ENCODE results near the gene DMAC1.

DMAC1 gene

DNA sequence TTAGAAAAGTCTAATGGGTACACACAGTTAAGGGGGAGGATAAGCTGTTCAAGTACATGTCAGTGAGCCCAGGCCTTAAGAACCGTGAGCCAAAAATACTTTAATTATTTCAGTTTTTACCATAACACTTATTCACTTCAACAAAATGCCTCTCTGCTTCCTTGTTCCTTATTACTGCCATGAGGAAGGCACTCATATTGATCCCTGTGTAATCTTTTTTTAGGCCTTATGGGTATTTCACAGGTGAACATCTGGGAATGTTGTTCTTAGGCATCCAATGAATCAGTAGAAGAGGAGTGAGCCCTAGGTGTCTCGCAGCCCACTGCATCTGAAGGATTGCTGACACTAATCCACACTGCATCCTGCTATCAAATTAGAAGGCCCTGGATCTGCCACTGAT lies 13.5 kb upstream of the DMAC1 start:
- H3K36me3 ChIP-seq (replicated peaks; ENCODE audit: low read depth, low read length), result no peaks in the 10 kb centered on the region
- no peak overlapping the region for H2AFZ ChIP-seq (ENCODE audit: low read depth, low read length)
- H3K4me1 ChIP-seq (ENCODE audit: low read length), result no peaks in the 10 kb centered on the region
- H3K4me2 ChIP-seq (ENCODE audit: low read length), result no peak overlapping the region
- H3K9me3 ChIP-seq (ENCODE audit: insufficient read depth, low read length), result no peaks in the 10 kb centered on the region
- TF ChIP-seq EZH2phosphoT487 (IDR thresholded peaks at IDR 0.05; ENCODE audit: low read depth), result no peak
- H3K27me3 ChIP-seq (ENCODE audit: low read depth, low read length), result peaks cover 3% of the 10 kb centered on the region; the same call in 1 of the 2 replicates
- H3K4me3 ChIP-seq (ENCODE audit: low read length), result no peak overlapping the region
- H4K20me1 ChIP-seq (ENCODE audit: insufficient read depth, low read length), result no peaks in the 10 kb centered on the region
- H3K79me2 ChIP-seq (ENCODE audit: low read length), result no peaks in the 10 kb centered on the region
- no peak overlapping the region for H3K9ac ChIP-seq (ENCODE audit: low read length)
- H3K27ac ChIP-seq (ENCODE audit: low read length), result no peak overlapping the region

DNA sequence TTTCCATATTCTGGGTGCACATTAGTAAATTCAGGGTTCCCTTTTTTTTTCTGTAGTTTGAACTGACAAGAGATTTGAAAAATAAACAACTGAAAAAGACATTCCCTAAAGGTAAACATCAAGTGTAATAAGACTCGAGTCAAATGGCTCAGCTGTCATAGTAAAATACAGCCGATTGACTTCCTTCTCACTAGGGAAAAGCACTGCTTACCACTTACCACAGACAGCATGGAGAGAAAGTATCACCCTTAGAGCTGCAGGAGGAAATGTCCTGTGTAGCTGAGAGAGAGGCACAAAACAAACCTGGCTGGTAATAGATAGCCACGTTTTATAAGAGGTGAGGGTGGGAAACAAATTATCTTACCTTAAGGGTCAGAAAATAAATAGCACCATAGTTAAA lies 12.1 kb upstream of the DMAC1 start:
- no peaks in the 10 kb centered on the region for H3K9me3 ChIP-seq (ENCODE audit: insufficient read depth, low read length)
- TF ChIP-seq, protein P1, sequence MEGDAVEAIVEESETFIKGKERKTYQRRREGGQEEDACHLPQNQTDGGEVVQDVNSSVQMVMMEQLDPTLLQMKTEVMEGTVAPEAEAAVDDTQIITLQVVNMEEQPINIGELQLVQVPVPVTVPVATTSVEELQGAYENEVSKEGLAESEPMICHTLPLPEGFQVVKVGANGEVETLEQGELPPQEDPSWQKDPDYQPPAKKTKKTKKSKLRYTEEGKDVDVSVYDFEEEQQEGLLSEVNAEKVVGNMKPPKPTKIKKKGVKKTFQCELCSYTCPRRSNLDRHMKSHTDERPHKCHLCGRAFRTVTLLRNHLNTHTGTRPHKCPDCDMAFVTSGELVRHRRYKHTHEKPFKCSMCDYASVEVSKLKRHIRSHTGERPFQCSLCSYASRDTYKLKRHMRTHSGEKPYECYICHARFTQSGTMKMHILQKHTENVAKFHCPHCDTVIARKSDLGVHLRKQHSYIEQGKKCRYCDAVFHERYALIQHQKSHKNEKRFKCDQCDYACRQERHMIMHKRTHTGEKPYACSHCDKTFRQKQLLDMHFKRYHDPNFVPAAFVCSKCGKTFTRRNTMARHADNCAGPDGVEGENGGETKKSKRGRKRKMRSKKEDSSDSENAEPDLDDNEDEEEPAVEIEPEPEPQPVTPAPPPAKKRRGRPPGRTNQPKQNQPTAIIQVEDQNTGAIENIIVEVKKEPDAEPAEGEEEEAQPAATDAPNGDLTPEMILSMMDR (IDR thresholded peaks at IDR 0.05; ENCODE audit: low read depth, low read length), result no peak
- no peak for TF ChIP-seq EZH2phosphoT487 (IDR thresholded peaks at IDR 0.05; ENCODE audit: low read depth)
- no peaks in the 10 kb centered on the region for H3K4me1 ChIP-seq (ENCODE audit: low read length)

DNA sequence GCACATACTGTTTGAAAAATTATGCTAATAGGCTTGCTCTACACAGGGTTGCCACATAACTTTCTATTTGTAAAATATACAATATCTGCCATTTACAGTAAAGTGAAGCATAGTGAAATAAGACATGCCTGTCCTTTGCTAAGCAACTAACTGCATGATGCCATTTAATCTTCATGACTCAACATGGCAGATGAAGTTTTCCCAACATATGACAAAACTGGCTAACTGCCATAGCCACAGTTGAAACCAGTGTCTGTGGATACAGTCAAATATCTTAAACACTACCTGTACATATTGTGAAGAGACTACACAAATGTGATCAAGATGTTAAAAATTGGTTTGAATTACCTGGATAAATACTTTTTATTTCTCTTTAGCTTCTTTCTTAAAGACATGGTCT lies 3.1 kb upstream of the DMAC1 start:
- no peak overlapping the region for H3K27ac ChIP-seq (ENCODE audit: low read length)
- H3K27me3 ChIP-seq (ENCODE audit: low read depth, low read length), result no peaks in the 10 kb centered on the region
- no peak overlapping the region for H3K4me2 ChIP-seq (ENCODE audit: low read length)
- no peak overlapping the region for H3K9ac ChIP-seq (ENCODE audit: low read length)
- peaks cover 9% of the 10 kb centered on the region for H3K79me2 ChIP-seq (ENCODE audit: low read length)
- no peak overlapping the region for H3K4me3 ChIP-seq (ENCODE audit: low read length)
- H3K9me3 ChIP-seq (ENCODE audit: insufficient read depth, low read length), result no peaks in the 10 kb centered on the region
- no peak for TF ChIP-seq EZH2phosphoT487 (IDR thresholded peaks at IDR 0.05; ENCODE audit: low read depth)
- TF ChIP-seq, protein P1 (IDR thresholded peaks at IDR 0.05; ENCODE audit: low read depth, low read length), result no peak
- no peak overlapping the region for H2AFZ ChIP-seq (ENCODE audit: low read depth, low read length)
- H3K4me1 ChIP-seq (ENCODE audit: low read length), result peaks cover 9% of the 10 kb centered on the region; the same call in 1 of the 2 replicates
- no peaks in the 10 kb centered on the region for H4K20me1 ChIP-seq (ENCODE audit: insufficient read depth, low read length)
- no peaks in the 10 kb centered on the region for H3K36me3 ChIP-seq (replicated peaks; ENCODE audit: low read depth, low read length)

More for the DNA sequence above, 12.1 kb upstream of the DMAC1 start:
- H3K36me3 ChIP-seq (replicated peaks; ENCODE audit: low read depth, low read length), result no peaks in the 10 kb centered on the region
- no peak overlapping the region for H3K27ac ChIP-seq (ENCODE audit: low read length)
- no peak overlapping the region for H2AFZ ChIP-seq (ENCODE audit: low read depth, low read length)
- H3K4me2 ChIP-seq (ENCODE audit: low read length), result no peak overlapping the region
- no peaks in the 10 kb centered on the region for H3K79me2 ChIP-seq (ENCODE audit: low read length)
- no peaks in the 10 kb centered on the region for H4K20me1 ChIP-seq (ENCODE audit: insufficient read depth, low read length)
- H3K27me3 ChIP-seq (ENCODE audit: low read depth, low read length), result peaks cover 3% of the 10 kb centered on the region; the same call in 1 of the 2 replicates
- H3K4me3 ChIP-seq (ENCODE audit: low read length), result no peak overlapping the region
- no peak overlapping the region for H3K9ac ChIP-seq (ENCODE audit: low read length)

DNA sequence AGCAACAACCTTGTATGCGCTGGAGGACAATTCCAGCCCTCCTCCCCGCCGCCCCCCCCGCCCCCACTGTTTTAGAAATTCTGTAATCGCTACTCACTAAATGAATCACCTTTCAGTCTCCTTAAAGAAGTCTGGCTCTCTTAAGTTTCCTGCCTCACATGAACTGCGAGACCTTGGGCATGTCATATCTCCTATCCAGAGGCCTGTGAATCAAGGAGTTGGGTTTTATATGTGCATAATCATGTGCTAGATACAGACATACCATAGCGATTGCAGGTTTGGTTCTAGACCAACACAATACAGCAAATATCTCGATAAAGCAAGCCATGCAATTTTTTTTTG lies 337 bp upstream of the DMAC1 start:
- Histone ChIP-seq H3K79me2 (ENCODE audit: low read length) (peaks cover 9% of the 10 kb centered on the region), H3K27me3 (ENCODE audit: low read depth, low read length) (no peaks in the 10 kb centered on the region), H3K27ac (ENCODE audit: low read length) (no peak overlapping the region), H4K20me1 (ENCODE audit: insufficient read depth, low read length) (no peaks in the 10 kb centered on the region), H3K4me2 (ENCODE audit: low read length) (peak overlapping the region; percentile 75), H3K9me3 (ENCODE audit: insufficient read depth, low read length) (no peaks in the 10 kb centered on the region), H3K4me1 (ENCODE audit: low read length) (peaks cover 9% of the 10 kb centered on the region; the same call in 1 of the 2 replicates), H2AFZ (ENCODE audit: low read depth, low read length) (peak overlapping the region; percentile 100), H3K36me3 (replicated peaks; ENCODE audit: low read depth, low read length) (peaks cover 10% of the 10 kb centered on the region), H3K9ac (ENCODE audit: low read length) (peak overlapping the region; percentile 76), H3K4me3 (ENCODE audit: low read length) (peak overlapping the region; percentile 82)
- TF ChIP-seq EZH2phosphoT487 (IDR thresholded peaks at IDR 0.05; ENCODE audit: low read depth), result no peak
- TF ChIP-seq, protein P1 (IDR thresholded peaks at IDR 0.05; ENCODE audit: low read depth, low read length), result no peak

All from OCI-LY3 (cell line).